ENCODE measurements around the gene ARID1B. TPM values are rescaled to one million over a fixed set of nuclear protein-coding genes. Genes with fewer than 3 reads are reported as not detected.

The ARID1B gene
- total RNA-seq, 1 donor from 2014 or later, result 155 TPM

- Mint-ChIP-seq H3K4me1 (peaks cover 20% of the 10 kb centered on the region), H3K4me3 (no peak overlapping the region), H3K27me3 (ENCODE audit: low read depth) (no peaks in the 10 kb centered on the region), H3K9me3 (peaks cover 12% of the 10 kb centered on the region), H3K36me3 (peaks cover 9% of the 10 kb centered on the region), H3K27ac (no peak overlapping the region)
- DNase-seq (ENCODE audit: low spot score in 2 of 2, unreplicated experiment in 2 of 2), result no peak
- TF ChIP-seq CTCF (IDR thresholded peaks at IDR 0.05; ENCODE audit: unreplicated experiment), result no peak
Measured at GRCh38 chr6:157012355-157012754, 235.2 kb downstream of the ARID1B start.

GRCh38 chr6:157013649-157014304 is 236.6 kb downstream of the ARID1B start:
- H3K27ac Mint-ChIP-seq, result no peak overlapping the region
- H3K4me3 Mint-ChIP-seq, result no peak overlapping the region
- no peaks in the 10 kb centered on the region for H3K27me3 Mint-ChIP-seq (ENCODE audit: low read depth)
- DNase-seq (ENCODE audit: low spot score in 2 of 2, unreplicated experiment in 2 of 2), result no peak
- peaks cover 9% of the 10 kb centered on the region for H3K36me3 Mint-ChIP-seq
- TF ChIP-seq CTCF (IDR thresholded peaks at IDR 0.05; ENCODE audit: unreplicated experiment), result no peak
- peaks cover 16% of the 10 kb centered on the region for H3K4me1 Mint-ChIP-seq
- peaks cover 12% of the 10 kb centered on the region for H3K9me3 Mint-ChIP-seq

- Mint-ChIP-seq H3K36me3 (peaks cover 9% of the 10 kb centered on the region), H3K27ac (no peak overlapping the region)
- no peak for DNase-seq (ENCODE audit: low spot score in 2 of 2, unreplicated experiment in 2 of 2)
Measured at GRCh38 chr6:157014871-157015270, 237.7 kb downstream of the ARID1B start.

GRCh38 chr6:157017022-157017421 is 239.8 kb downstream of the ARID1B start:
- no peak for TF ChIP-seq CTCF (IDR thresholded peaks at IDR 0.05; ENCODE audit: unreplicated experiment)
- DNase-seq (ENCODE audit: low spot score in 2 of 2, unreplicated experiment in 2 of 2), result no peak
- H3K27ac Mint-ChIP-seq, result no peak overlapping the region
- peaks cover 3% of the 10 kb centered on the region for H3K36me3 Mint-ChIP-seq
- no peak overlapping the region for H3K4me3 Mint-ChIP-seq
- H3K4me1 Mint-ChIP-seq, result peaks cover 26% of the 10 kb centered on the region
- peaks cover 6% of the 10 kb centered on the region for H3K9me3 Mint-ChIP-seq
- H3K27me3 Mint-ChIP-seq (ENCODE audit: low read depth), result no peaks in the 10 kb centered on the region

More at GRCh38 chr6:157014871-157015270, 237.7 kb downstream of the ARID1B start:
- H3K4me3 Mint-ChIP-seq, result no peak overlapping the region
- H3K27me3 Mint-ChIP-seq (ENCODE audit: low read depth), result no peaks in the 10 kb centered on the region
- H3K9me3 Mint-ChIP-seq, result peaks cover 12% of the 10 kb centered on the region
- H3K4me1 Mint-ChIP-seq, result peaks cover 24% of the 10 kb centered on the region
- no peak for TF ChIP-seq CTCF (IDR thresholded peaks at IDR 0.05; ENCODE audit: unreplicated experiment)

- TF ChIP-seq CTCF (IDR thresholded peaks at IDR 0.05; ENCODE audit: unreplicated experiment), result no peak
- DNase-seq (ENCODE audit: low spot score in 2 of 2, unreplicated experiment in 2 of 2), result no peak
- Mint-ChIP-seq H3K4me3 (no peak overlapping the region), H3K27me3 (ENCODE audit: low read depth) (no peaks in the 10 kb centered on the region), H3K9me3 (no peaks in the 10 kb centered on the region), H3K36me3 (no peaks in the 10 kb centered on the region), H3K27ac (no peak overlapping the region), H3K4me1 (peaks cover 33% of the 10 kb centered on the region)
Measured at GRCh38 chr6:157017861-157018260, 240.7 kb downstream of the ARID1B start.
